GM18858 (cell line): Measurements from ENCODE around the gene SPARCL1.
"Not testable (repeated sequence)": the region's sequence is repeated elsewhere in the genome, so short reads cannot be mapped to it uniquely, and the experiment has no call there.

Experiments
- ATAC-seq: cut with Tn5 transposase; IDR thresholded peaks from one replicate; pipeline ENCODE4 v1.9.1; 2021; ENCODE audit not compliant: unreplicated experiment

SPARCL1 gene

GRCh38 chr4:87458913-87459312 lies 70.3 kb downstream of the SPARCL1 start:
- no peak for ATAC-seq

GRCh38 chr4:87451537-87451936 lies 77.6 kb downstream of the SPARCL1 start:
- ATAC-seq: no peak

- not testable (repeated sequence) for ATAC-seq
Measured at GRCh38 chr4:87446375-87446774, 82.8 kb downstream of the SPARCL1 start.

GRCh38 chr4:87445964-87446363 lies 83.2 kb downstream of the SPARCL1 start:
- ATAC-seq: no peak

- no peak for ATAC-seq
Measured at GRCh38 chr4:87444741-87445140, 84.4 kb downstream of the SPARCL1 start.

GRCh38 chr4:87442889-87443288 lies 86.3 kb downstream of the SPARCL1 start:
- ATAC-seq: no peak

- no peak for ATAC-seq
Measured at GRCh38 chr4:87433342-87433741, 95.8 kb downstream of the SPARCL1 start.

- ATAC-seq: no peak
Measured at GRCh38 chr4:87430038-87430437, 99.1 kb downstream of the SPARCL1 start.

GRCh38 chr4:87428979-87429378 lies 100.2 kb downstream of the SPARCL1 start:
- no peak for ATAC-seq

- no peak for ATAC-seq
Measured at GRCh38 chr4:87427518-87427868, 101.7 kb downstream of the SPARCL1 start.

GRCh38 chr4:87426865-87427517 lies 102.2 kb downstream of the SPARCL1 start:
- no peak for ATAC-seq

- ATAC-seq: no peak
Measured at GRCh38 chr4:87425711-87426110, 103.5 kb downstream of the SPARCL1 start.

- not testable (repeated sequence) for ATAC-seq
Measured at GRCh38 chr4:87424099-87424543, 105.1 kb downstream of the SPARCL1 start.
